NCI-H510A treated with DMSO at 0.1 percent for 48 hours (cell line): ENCODE measurements around the gene PAX3.

Experiments
- DNase-seq: peaks from one replicate; lab custom pipeline; 2025; lab: John Stamatoyannopoulos, UW

The PAX3 gene

DNA sequence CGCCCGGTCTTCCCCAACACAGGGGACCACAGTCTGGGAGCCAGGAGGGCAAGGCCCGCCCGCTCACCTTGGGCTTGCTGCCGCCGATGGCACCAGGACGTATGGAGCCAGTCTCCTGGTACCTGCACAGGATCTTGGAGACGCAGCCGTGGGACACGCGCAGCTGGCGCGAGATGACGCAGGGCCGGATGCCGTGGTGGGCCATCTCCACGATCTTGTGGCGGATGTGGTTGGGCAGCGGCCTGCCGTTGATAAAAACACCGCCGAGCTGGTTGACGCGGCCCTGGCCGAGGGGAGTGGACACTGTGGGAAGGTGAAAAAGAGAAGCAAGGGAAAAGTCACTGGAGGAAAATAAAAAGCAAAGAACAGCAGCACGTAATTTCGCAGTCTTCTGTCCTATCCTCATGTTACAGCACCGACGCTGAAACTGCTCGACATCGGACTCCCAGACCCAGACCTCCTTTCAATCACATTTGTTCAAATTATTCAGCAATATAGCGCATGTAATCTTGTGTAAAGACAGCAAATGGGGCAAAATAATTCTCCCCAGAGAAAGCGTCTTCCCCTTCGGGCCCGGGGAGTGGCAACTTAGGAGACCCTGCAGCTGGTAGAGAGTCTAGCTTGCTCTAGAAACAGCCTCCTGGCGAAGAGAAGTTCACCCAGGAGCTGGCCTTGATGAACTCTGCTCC lies 1.7 kb downstream of the PAX3 start:
- no peak for DNase-seq

DNA sequence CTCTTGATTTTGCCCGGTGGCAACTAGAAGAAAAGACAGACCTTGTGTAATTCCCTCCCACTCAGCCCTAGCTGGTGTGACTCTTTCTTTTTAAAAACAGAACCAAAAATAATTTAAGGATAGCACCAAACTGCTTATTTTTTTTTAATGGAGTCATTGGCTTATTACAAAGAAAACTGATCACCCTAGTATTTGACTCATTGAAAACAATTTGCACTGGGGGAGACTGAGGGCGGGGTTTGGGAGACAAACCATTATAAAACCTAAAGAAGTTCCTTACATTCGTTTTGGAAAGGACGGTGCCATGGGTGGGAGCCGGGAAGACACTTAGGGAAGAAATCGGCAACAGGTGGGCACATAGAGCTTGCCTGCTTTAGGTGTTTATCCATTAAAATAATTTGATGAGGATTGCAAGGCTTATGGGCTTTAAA lies 2.5 kb downstream of the PAX3 start:
- no peak for DNase-seq

DNA sequence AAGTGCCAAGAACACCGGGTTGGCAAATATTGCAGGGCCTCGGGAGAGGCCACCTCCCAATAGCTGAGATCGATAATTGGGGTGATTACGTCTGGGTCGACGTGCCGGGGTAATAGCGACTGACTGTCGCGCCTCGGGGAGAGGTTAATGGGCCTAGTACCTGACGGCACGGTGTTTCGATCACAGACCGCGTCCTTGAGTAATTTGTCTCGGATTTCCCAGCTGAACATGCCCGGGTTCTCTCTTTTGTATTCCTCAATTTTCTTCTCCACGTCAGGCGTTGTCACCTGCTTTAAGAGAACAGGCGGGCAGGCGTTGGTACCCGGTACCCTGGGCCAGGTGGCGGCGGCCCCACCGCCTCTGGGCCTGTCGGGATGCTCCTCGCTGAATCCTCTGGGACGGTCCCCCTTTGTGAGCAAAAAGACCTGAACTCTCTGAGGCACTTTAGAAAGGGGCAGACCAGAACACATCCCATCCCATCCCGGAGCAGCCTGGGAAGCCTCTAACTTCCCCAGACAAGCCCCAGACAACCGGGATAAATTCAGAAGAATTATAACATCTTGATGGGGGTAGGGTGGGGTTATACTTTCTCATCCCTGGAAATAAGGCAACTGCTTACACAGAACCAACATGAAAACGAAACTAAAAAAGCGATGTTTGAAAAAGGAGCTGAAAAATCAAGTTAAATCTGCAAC lies 3.3 kb downstream of the PAX3 start:
- no peak for DNase-seq

DNA sequence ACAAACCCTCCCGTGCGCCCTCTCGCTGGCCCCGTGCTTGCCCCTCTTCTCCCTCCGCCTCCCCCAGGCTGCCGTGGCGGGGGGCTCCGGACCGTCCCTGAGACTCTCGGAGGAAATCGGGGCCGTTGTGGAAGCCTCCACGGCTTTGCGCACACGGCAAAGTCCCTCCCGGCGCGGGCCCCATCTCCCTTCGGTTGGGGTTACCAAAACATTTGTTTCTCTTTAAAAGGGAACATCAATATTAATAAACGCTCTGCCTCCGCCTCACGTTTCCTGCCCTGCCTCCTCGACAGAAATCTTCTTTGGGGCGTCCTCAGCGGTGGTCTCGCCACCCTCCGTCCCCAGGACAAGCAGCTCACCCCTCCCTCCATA lies 3.8 kb downstream of the PAX3 start:
- no peak for DNase-seq

DNA sequence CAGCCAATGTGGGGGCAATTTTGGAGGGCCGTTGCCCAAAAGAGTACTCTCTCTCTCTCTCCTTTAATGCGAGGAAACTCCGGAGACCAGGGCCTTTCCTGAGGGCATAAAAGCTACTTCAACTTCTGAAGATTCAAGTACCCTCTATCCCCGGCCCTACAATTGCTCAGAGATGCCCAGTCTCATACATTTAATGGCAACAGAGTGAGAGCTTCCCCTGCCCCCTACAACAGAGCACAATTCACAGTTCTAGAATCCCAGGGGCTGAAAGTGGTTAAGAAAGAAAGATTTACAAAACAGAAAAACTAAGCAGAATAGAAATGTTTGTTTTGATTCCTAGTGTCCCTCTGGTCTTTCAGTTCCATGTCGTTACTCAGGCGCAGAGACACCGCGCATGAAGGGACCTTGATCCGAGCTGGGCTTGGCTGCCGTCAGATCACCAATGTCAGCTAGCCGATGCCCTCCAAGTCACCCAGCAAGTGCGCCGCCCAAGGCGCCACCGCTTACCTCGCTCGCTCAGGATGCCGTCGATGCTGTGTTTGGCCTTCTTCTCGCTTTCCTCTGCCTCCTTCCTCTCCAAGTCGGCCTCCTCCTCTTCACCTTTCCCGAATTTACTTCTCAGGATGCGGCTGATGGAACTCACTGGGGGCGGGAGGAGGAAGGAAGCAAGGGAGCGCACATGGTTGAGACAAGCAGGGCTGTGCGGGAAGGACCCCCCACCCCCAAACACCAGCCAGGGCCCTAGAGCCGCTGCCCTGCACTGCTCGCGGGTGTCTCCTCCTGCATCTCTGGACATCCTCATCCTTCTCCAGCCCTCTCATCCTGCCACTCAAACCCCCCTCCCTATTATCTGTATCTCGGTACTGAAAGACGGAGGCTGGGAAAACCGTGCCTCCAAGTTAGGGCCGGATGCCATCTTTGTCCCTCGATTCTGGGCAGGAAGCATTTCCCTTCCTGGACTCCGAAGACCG lies 4.9 kb downstream of the PAX3 start:
- no peak for DNase-seq

DNA sequence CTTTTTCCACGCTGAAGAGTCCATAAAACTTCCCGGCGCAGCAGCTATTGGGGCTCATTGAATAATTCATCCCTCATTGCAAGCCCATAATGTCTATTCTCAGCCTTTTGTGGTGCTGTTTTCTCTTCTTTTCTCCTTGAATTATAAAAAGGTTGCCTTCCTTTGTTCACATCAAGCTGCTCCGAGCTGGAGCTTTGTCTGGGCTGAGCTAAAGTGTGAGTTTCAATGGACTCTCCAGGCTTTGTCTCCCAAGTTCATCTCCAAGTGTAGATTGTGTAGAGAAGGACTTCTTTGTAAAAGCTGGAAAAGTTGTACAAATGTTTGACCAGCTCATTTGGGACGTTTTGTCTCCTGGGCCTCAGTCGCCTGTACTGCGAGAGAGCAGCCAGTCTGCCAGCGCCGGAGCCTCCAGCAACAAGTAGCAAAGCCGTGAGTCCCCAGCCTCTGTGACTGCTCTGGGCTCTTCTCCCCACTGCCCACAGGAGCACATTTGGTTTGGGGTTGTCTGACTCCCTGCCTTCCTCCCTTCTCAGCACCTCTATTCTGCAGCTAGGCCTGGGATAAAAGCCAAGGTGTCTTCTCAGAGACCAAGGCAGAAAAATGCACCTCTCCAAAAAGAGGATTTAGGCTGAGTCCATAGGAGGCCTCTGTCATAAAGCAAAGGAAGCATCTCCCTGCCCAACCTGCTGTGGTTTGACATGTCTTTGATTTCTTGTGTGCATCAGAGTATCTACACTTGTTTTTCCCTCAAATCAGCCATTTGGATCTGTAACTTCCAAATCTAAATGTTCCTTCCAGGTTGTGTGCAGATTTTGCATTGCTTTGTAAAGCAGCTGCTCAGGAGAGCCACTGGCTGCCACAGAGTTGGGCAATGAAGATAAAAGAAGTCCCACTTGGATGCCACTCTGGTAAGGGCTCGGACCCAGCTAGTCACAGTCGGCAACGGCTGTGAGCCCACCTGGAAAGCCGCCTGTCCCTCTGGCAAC lies 6.4 kb downstream of the PAX3 start:
- no peak for DNase-seq

DNA sequence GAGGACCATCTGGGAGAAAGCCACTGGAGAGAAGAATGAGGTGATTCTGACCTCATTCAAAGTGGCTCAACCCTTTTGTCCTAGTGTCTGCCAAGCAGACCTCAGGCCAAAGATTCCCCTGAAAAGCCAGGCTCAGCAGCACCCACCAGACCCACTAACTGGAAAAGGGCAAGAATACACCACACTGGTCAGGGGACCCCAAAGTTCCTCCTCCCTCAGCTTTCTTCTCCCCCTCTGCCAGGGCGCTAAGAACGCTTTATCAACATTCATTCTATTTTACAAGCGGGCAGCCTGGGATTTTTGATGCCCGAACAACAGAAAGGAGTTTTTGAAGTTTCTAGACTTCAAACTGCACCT lies 7.3 kb downstream of the PAX3 start:
- DNase-seq = no peak

DNA sequence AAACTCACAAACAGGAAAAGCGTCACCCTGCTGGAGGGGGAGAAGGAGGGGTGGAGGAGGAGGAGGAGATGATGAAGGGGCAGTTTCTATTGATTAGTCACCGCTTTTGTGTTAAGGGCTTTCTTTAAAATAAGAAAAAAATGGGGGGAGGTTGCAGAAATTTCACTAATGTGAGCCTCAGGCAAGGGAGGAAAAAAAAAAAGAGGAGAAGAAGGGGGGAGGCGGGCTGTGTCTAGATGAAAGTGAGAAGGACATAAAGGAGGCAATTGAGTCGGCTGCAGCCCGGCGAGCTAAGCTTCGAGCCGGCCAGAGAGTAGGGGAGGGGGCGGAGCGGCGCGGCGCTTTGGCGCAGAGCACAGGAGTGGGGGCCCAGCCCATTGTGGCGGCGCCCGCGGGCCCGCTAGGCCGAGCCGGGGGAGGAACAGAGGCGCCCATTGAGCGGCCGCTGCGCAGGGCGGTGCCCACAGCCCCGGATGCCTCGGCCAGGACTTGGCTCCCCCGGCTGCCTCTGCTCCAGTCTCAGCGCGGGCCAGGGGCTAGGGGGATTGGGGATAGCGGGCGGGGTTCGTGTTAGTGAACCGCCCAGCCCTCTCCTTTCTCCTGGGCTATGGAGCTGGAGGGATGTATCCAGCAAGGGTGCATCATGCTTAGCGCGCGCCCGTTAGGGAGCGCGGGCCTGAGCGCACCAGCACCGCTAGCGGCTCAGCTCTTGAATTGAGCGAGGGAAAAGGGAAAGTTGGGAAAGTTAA lies 7.9 kb downstream of the PAX3 start:
- DNase-seq = peak; percentile 64

DNA sequence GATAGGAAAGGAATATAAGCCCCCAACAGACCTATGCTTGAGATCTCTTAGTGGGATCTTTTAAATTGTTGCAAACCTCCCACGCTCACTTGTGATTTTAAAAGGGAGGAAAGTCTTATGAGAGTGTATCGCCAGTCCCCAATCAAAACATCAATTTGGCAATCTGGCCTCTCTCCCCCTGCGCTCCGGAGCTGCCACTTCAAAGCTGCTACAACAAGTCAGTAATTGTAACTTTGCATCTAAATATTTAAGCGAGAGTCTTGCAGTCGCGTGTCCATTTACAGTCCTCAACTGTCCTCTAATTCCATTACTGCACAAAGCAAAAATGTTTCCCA lies 8.4 kb downstream of the PAX3 start:
- DNase-seq = no peak

DNA sequence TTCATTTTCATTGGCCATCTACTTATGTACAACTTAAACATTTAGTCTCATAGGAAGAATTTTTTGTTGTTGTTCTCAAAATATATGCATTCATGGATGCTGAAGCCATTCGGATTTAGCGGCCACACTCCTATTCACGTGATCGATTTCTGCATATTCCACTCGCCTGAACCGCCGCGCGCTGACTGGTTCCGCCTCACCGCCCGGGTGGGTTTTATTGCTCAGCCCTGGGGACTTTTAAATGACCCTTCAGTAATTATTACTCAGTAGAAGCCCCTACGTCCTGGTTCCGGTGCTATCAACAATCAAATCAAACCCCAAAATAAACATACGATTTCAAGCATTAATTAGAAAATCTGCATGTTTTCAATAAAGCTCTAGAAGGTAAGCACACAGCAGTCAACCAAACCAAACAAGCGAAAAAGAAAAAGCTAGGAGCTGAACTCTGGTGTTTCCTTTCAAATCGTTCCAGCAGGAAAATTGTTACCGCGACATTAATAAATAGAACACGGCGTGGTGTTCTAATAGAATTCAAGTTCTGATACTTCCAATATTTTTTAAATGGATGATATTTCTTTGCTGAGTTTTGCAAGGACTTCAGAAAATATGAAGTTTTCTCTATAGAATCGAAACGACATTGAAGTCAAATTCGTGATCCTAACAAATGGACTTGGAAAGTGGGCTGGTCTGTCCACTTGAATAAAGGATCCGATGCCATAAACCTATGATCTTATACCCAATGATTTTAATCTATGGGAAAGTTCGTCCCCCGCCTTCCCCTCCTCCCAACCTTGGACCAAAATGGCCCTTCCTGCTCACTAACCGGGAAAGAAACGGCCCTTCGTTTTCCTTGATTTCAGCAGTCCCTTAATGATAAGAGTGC lies 9.3 kb downstream of the PAX3 start:
- DNase-seq = no peak

DNA sequence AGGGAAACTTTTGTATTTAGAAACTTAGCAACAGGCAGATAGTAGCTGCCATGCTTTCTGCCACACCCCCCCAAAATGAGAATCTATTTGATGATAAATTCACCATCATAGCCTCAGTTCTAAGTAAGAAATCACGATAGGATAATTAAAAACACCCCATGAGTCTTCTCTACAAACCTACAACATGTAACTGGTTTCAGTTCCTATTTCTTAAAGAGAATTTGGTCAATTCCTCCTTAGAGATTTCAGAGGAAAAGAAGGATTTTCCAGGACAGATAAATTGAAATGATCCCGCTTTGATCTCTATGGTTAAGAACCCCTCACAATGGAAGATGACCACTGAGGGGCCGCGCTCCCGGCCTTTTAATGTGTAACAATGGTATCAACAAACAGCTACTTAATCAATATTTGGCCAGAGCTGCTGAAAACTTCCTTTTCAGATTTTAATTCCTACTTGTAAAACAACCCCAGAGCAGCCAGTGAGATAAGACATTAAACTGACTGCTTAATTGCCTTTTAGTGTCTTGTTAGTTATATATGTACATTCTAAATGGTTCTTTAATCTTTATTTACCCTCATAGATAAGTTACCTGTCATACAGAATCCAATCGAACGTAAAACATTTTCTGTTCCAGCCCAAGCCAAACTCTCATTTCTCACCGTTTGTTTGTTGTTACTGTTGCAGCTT lies 10.1 kb downstream of the PAX3 start:
- DNase-seq = no peak

DNA sequence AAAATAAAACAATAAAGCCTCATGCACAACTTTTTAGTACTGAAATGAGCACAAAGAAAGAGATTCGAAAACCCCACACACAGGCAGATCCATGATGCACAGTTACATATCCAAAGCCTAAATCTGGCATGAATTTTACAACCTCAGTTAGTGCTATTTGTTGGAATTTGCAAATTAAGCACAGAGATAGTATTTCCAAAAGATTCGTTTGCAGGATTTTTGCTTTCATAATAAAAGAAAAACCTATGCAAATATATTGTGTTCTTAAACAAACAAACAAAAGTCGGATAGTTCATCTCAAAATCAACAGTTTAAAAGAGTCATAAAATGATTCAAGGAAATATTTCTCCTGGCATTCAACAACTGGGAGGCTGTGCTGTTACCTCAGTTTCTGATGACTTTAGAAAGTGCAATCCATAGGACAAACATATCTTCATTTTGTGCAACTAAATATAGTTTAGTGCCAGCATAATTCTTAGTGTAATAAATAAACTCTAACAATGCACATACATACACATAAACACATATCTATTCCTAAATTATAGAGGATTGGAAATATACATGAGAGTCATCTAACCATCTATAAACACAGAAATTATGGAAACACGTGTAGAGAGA lies 10.8 kb downstream of the PAX3 start:
- DNase-seq = no peak

DNA sequence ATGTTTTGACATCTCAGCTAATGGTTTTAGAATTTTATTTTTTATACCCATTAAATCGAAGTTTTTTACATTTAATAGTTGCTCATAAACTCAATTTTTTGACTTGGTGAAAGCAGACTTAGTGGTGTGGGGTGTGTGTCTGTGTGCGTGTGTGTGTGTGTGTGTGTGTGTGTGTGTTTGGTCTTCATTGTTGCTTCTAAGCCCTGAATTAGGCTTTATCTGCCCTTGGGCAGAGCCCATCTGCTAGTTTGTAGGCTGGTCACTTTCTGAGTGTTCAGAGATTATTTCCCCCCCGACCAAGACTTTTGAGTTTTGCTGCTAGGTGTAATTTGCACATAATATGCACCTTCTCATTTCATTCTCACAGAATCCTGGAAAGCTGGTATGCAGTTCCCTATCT lies 14.3 kb downstream of the PAX3 start:
- no peak for DNase-seq

DNA sequence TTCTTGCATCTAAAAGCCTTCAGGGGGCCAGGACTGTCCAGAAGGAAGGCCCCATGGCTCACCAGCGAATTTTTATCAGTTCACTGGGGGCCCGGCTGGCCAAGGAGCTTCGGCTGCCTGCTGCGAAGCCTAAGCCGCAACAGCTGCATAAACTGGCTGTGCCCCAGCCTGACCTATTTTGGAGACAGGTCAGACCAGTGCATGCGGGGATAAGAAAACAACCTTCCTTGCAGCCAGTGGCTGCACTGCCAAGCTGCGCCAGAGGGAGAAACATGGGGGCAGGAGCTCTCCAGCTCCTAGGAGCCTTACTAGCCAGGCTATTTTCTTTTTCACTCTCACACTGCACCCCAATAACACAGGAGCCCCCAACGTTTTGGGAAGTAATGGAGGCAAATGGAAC lies 15.2 kb downstream of the PAX3 start:
- DNase-seq = no peak

DNA sequence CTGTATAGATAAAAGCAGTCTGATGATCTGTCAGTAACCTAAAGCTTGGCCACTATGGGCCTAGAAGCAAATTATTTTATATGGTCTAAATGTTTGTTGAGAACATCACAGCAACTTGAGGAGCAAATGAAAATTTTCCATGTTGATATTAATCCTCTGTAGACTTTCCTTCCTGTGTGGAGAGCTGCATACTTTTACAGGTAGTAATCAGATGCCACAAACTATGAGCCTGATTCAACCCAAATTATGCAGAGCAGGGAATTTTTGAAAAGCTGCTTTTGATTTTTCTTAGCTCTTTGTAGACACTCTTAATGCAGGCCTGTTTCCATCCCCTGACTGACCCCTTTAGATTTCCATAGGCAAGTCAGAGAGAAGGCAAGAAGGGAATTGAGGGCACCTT lies 17.3 kb downstream of the PAX3 start:
- DNase-seq = no peak

DNA sequence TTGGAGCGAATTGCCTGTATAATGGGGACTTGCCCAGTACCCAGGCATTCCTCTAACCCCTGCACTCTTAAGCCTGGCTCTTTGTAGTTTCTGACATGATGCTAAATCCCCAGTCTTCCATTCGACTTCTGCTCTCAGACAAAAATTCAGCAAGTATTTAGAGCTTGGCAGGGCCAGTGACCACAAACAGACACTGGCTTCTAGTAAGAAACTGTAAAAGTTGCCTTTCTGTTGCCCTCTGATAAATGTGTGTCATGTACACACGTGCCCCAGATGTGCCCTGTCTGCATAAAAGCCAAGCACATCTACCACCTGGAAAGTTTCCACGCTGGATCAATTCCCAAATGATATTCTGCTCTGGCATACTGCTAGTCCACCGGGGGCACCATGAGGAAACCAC lies 18.0 kb downstream of the PAX3 start:
- no peak for DNase-seq

DNA sequence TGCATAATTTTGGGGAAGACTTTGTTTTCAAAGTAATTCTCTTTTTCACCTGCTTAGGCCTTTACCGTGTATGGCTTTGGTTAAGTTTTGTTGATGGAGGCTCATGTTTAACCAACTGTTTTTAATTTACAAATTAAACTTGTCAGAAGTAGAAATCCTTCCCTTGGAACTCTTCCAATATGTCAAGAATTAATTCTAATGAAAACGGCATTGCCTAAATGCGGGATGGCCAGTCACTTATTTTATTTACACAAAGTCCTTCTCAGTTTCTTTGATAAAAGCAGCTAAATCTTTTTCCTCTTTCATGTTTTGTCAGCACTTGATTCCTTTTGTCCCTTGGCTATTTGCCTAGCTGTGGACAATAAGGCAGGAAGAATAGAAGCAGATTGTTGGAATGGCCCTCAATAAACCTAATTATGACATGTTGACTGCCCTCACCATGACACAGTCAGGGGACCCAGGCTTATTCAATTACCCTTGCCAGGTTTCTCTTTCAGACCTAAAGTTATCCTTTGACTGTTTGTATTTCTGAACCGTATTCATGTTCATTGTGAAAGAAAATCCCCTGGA lies 26.3 kb downstream of the PAX3 start:
- peak; percentile 25 for DNase-seq

DNA sequence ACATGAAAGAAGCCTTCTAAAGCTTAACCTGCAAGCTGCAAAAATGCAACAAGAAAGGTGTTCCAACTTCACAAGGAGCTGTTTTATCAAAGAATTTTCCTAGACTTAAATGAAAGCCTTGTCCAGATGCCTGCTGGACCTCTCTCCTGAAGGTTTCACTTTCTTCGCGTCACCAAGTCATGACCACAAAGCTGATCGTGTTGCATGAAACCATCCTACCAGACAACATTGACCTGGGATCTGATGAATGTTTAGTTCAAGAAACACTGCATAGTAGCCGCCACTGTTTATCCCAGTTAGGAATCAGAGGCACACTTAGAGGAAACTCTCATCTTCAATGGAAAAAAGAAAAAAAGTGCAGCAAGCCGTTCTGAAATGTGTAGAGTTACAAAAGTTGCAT lies 26.9 kb downstream of the PAX3 start:
- DNase-seq = no peak

DNA sequence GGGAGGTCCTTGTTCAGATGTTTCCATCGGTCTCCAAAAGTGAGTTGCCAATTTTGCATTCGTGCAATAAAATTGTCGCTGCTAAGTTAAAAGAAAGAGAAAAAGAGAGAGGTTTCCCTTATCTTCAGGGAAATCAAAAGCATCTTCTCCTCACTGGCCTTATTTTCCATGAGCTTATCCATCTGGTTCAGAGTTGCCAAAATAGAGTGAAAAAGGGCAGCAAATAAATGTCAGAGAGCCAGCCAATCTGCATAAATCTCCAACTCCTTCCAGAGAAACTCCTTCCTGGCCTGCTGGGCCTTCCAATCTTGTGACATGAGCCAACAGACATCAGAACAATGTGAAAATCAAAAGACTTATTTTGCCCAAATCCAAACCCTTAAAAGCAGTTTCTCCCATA lies 28.4 kb downstream of the PAX3 start:
- DNase-seq = no peak
